Mesenchymal stem cell (in vitro differentiated cells and primary cell): ENCODE measurements around the gene HEPN1.
A peak's percentile ranks its signal among the peaks of the same experiment; 100 is the strongest.

Source experiments
- DNase-seq: peaks from one replicate; pipeline ENCODE4 v3.0.0-alpha.2; 2013
- H2AFZ ChIP-seq: one replicate; pipeline ENCODE4 v1.6.1; 2013; ENCODE audit warnings: low read depth, mild to moderate bottlenecking, control low read depth, inconsistent platforms, low read length, moderate library complexity
- H2AK5ac ChIP-seq: 2 replicates; pipeline ENCODE4 v1.6.1; 2013; ENCODE audit warnings: low read length, moderate library complexity, mild to moderate bottlenecking, inconsistent platforms; ENCODE audit not compliant: severe bottlenecking
- H2BK120ac ChIP-seq: one replicate; pipeline ENCODE4 v1.6.1; 2013; ENCODE audit warnings: low read depth, mild to moderate bottlenecking, inconsistent platforms, low read length, moderate library complexity
- H2BK12ac ChIP-seq, 2 experiments: one replicate each; pipeline ENCODE4 v1.6.1; 2013; ENCODE audit warnings: inconsistent platforms in 2 of 2, low read length in 2 of 2, mild to moderate bottlenecking in 2 of 2, moderate library complexity in 2 of 2, control low read depth in 1 of 2
- H2BK15ac ChIP-seq: one replicate; pipeline ENCODE4 v1.6.1; 2013; ENCODE audit warnings: mild to moderate bottlenecking, low read depth, inconsistent platforms; ENCODE audit not compliant: poor library complexity, severe bottlenecking
- H2BK5ac ChIP-seq: 2 replicates; pipeline ENCODE4 v1.6.1; 2013; ENCODE audit warnings: low read depth, mild to moderate bottlenecking, low read length, control low read depth, inconsistent platforms; ENCODE audit not compliant: poor library complexity, severe bottlenecking
- H3K14ac ChIP-seq, 2 experiments: one replicate each; pipeline ENCODE4 v1.6.1; 2013; ENCODE audit warnings: inconsistent platforms in 2 of 2, low read length in 2 of 2, control low read depth in 1 of 2, mild to moderate bottlenecking in 1 of 2, moderate library complexity in 1 of 2
- H3K18ac ChIP-seq, 2 experiments: one replicate each; pipeline ENCODE4 v1.6.1; 2013; ENCODE audit warnings: inconsistent platforms in 2 of 2, low read length in 2 of 2, control low read depth in 1 of 2, low read depth in 1 of 2, mild to moderate bottlenecking in 1 of 2
- H3K23ac ChIP-seq, 2 experiments: one replicate each; pipeline ENCODE4 v1.6.1; 2013; ENCODE audit warnings: inconsistent platforms in 2 of 2, low read length in 2 of 2, mild to moderate bottlenecking in 2 of 2, moderate library complexity in 2 of 2, control low read depth in 1 of 2
- H3K27ac ChIP-seq: 2 replicates; pipeline ENCODE4 v1.5.1; 2013; ENCODE audit warnings: mild to moderate bottlenecking, moderate library complexity, low read length, control low read depth, inconsistent platforms; ENCODE audit not compliant: poor library complexity, severe bottlenecking
- H3K27me3 ChIP-seq, 2 experiments: 2 replicates each; pipeline versions ENCODE4 v1.6.1 to v1.7.0; 2013; ENCODE audit warnings: low read length in 2 of 2, mild to moderate bottlenecking in 2 of 2, moderate library complexity in 2 of 2, control low read depth in 1 of 2, inconsistent platforms in 1 of 2; ENCODE audit not compliant: control insufficient read depth in 1 of 2, insufficient read depth in 1 of 2
- H3K36me3 ChIP-seq, 2 experiments: 2 replicates each; pipeline versions ENCODE4 v1.6.1 to v1.7.0; 2013; ENCODE audit warnings: low read length in 2 of 2, control low read depth in 1 of 2, inconsistent platforms in 1 of 2, low read depth in 1 of 2, mild to moderate bottlenecking in 1 of 2; ENCODE audit not compliant: insufficient read depth in 2 of 2, control insufficient read depth in 1 of 2
- H3K4ac ChIP-seq, 2 experiments: one replicate each; pipeline ENCODE4 v1.6.1; 2013; ENCODE audit warnings: inconsistent platforms in 2 of 2, low read length in 2 of 2, mild to moderate bottlenecking in 2 of 2, moderate library complexity in 2 of 2, control low read depth in 1 of 2, low read depth in 1 of 2
- H3K4me1 ChIP-seq: 2 replicates; pipeline ENCODE4 v1.6.1; 2013; ENCODE audit warnings: low read depth, low read length, control low read depth; ENCODE audit not compliant: control insufficient read depth, insufficient read depth
- H3K4me2 ChIP-seq: 2 replicates; pipeline ENCODE4 v1.6.1; 2013; ENCODE audit warnings: low read length, mild to moderate bottlenecking, inconsistent platforms; ENCODE audit not compliant: poor library complexity, severe bottlenecking
- H3K4me3 ChIP-seq, 2 experiments: 2 replicates each; pipeline versions ENCODE4 v1.5.1 to v1.7.0; 2013; ENCODE audit warnings: low read length in 2 of 2, mild to moderate bottlenecking in 2 of 2, control low read depth in 1 of 2, low read depth in 1 of 2; ENCODE audit not compliant: insufficient read depth in 1 of 2
- H3K79me1 ChIP-seq: replicated peaks from 2 replicates; pipeline ENCODE4 v1.6.1; 2013; ENCODE audit warnings: mild to moderate bottlenecking, control low read depth, low read length, inconsistent platforms; ENCODE audit not compliant: poor library complexity, severe bottlenecking
- H3K9ac ChIP-seq: 2 replicates; pipeline ENCODE4 v1.7.0; 2013; ENCODE audit warnings: mild to moderate bottlenecking, low read length, moderate library complexity
- H3K9me3 ChIP-seq: 2 replicates; pipeline ENCODE4 v1.7.0; 2013; ENCODE audit warnings: mild to moderate bottlenecking, low read length; ENCODE audit not compliant: control insufficient read depth
- H4K8ac ChIP-seq: one replicate; pipeline ENCODE4 v1.6.1; 2013; ENCODE audit warnings: inconsistent platforms, mild to moderate bottlenecking, low read length, moderate library complexity
- H4K91ac ChIP-seq: one replicate; pipeline ENCODE4 v1.6.1; 2013; ENCODE audit warnings: mild to moderate bottlenecking, low read length, inconsistent platforms
- WGBS: methylation state at CpG from one replicate; pipeline ENCODE4 v1.1.7; 2013; ENCODE audit warnings: mixed read lengths; 5-methylcytosine and 5-hydroxymethylcytosine counted together

Gene HEPN1

GRCh38 chr11:124875401-124875800, 43.6 kb upstream of the HEPN1 start:
- Histone ChIP-seq H3K4me1 (peaks cover 14% of the 10 kb centered on the region), H4K8ac (no peak overlapping the region), H2AFZ (no peak overlapping the region), H3K4me3 (peak overlapping the region in 1 of 2 experiments; percentile 84), H3K27ac (no peak overlapping the region), H3K27me3 (peaks cover 47% of the 10 kb centered on the region in 2 experiments), H4K91ac (no peak overlapping the region), H3K14ac (no peak overlapping the region), H3K79me1 (peaks cover 9% of the 10 kb centered on the region), H3K18ac (no peak overlapping the region), H2BK5ac (no peak overlapping the region), H3K4ac (no peak overlapping the region), H2BK15ac (no peak overlapping the region), H2BK12ac (peak overlapping the region in 1 of 2 experiments; percentile 47), H3K4me2 (peak overlapping the region; percentile 80), H3K23ac (no peak overlapping the region), H3K36me3 (peaks cover 0 to 3% of the 10 kb centered on the region in 2 experiments), H2BK120ac (no peak overlapping the region), H3K9me3 (no peaks in the 10 kb centered on the region), H2AK5ac (peak overlapping the region; percentile 27), H3K9ac (peak overlapping the region; percentile 97)
- no peak for DNase-seq
- WGBS = 44% methylated on average over 3 of the region's 3 CpGs

GRCh38 chr11:124875943-124876817, 42.9 kb upstream of the HEPN1 start:
- peak overlapping the region; percentile 99 for H4K8ac ChIP-seq
- H2AK5ac ChIP-seq = no peak overlapping the region

GRCh38 chr11:124876818-124877630, 42.0 kb upstream of the HEPN1 start:
- Histone ChIP-seq H2AK5ac (peak overlapping the region; percentile 40), H3K9me3 (no peaks in the 10 kb centered on the region), H3K18ac (peak overlapping the region; percentile 13 to 35), H3K4me1 (peaks cover 14% of the 10 kb centered on the region), H3K4me3 (peak overlapping the region; percentile 78 to 84), H3K4me2 (peak overlapping the region; percentile 80), H4K8ac (peak overlapping the region; percentile 49), H3K4ac (peak overlapping the region in 1 of 2 experiments; percentile 56), H2BK15ac (peak overlapping the region; percentile 80), H3K14ac (no peak overlapping the region), H2AFZ (no peak overlapping the region), H3K27me3 (peaks cover 31% of the 10 kb centered on the region in 2 experiments), H4K91ac (no peak overlapping the region), H3K9ac (peak overlapping the region; percentile 97), H3K27ac (peak overlapping the region; percentile 15), H3K23ac (no peak overlapping the region), H3K79me1 (peaks cover 9% of the 10 kb centered on the region), H2BK5ac (no peak overlapping the region), H3K36me3 (peaks cover 0 to 3% of the 10 kb centered on the region in 2 experiments), H2BK12ac (no peak overlapping the region), H2BK120ac (peak overlapping the region; percentile 11)
- WGBS = 46% methylated on average over 30 of the region's 30 CpGs
- no peak for DNase-seq

More at GRCh38 chr11:124875943-124876817, 42.9 kb upstream of the HEPN1 start:
- Histone ChIP-seq H3K4me1 (peaks cover 14% of the 10 kb centered on the region), H3K23ac (peak overlapping the region in 1 of 2 experiments; percentile 66), H3K27me3 (peaks cover 39 to 40% of the 10 kb centered on the region in 2 experiments), H4K91ac (peak overlapping the region; percentile 90), H2AFZ (peak overlapping the region; percentile 85), H3K18ac (peak overlapping the region; percentile 81 to 95), H3K36me3 (peaks cover 0 to 3% of the 10 kb centered on the region in 2 experiments), H2BK5ac (peak overlapping the region; percentile 71), H3K4me3 (peak overlapping the region; percentile 78 to 84), H3K9ac (peak overlapping the region; percentile 97), H3K14ac (peak overlapping the region in 1 of 2 experiments; percentile 88), H2BK120ac (peak overlapping the region; percentile 82), H3K9me3 (no peaks in the 10 kb centered on the region), H2BK15ac (peak overlapping the region; percentile 91), H2BK12ac (peak overlapping the region; percentile 9 to 91), H3K27ac (peak overlapping the region; percentile 92), H3K79me1 (peaks cover 9% of the 10 kb centered on the region), H3K4me2 (peak overlapping the region; percentile 80), H3K4ac (peak overlapping the region in 1 of 2 experiments; percentile 86)
- 1% methylated on average over 66 of the region's 69 CpGs for WGBS
- DNase-seq = peak; percentile 96

- no peak for DNase-seq
- Histone ChIP-seq H2BK5ac (no peak overlapping the region), H3K9ac (peak overlapping the region; percentile 97)
These were observed 41.5 kb upstream of the HEPN1 start for GRCh38 chr11:124877631-124877909.

More at GRCh38 chr11:124877631-124877909, 41.5 kb upstream of the HEPN1 start:
- peaks cover 16% of the 10 kb centered on the region for H3K4me1 ChIP-seq
- H2BK15ac ChIP-seq = no peak overlapping the region
- no peak overlapping the region for H4K8ac ChIP-seq
- H3K79me1 ChIP-seq = peaks cover 9% of the 10 kb centered on the region
- no peak overlapping the region for H3K27ac ChIP-seq
- H3K4me3 ChIP-seq = peak overlapping the region in 1 of 2 experiments; percentile 84
- no peak overlapping the region for H4K91ac ChIP-seq
- no peak overlapping the region for H3K14ac ChIP-seq
- no peak overlapping the region for H2AK5ac ChIP-seq
- H2BK12ac ChIP-seq = no peak overlapping the region
- no peak overlapping the region for H3K23ac ChIP-seq
- H3K36me3 ChIP-seq = peaks cover 0 to 3% of the 10 kb centered on the region in 2 experiments
- 73% methylated on average over 10 of the region's 10 CpGs for WGBS
- H2BK120ac ChIP-seq = no peak overlapping the region
- no peak overlapping the region for H2AFZ ChIP-seq
- H3K18ac ChIP-seq = peak overlapping the region in 1 of 2 experiments; percentile 13
- no peaks in the 10 kb centered on the region for H3K9me3 ChIP-seq
- no peak overlapping the region for H3K4ac ChIP-seq
- peaks cover 26% of the 10 kb centered on the region in 2 experiments for H3K27me3 ChIP-seq
- no peak overlapping the region for H3K4me2 ChIP-seq
